Kidney epithelial cell (primary cell): Measurements from ENCODE around the gene PRR20D. TPM values are rescaled to one million over a fixed set of nuclear protein-coding genes. Genes with fewer than 3 reads are reported as not detected.
"Not testable (repeated sequence)": the region's sequence is repeated elsewhere in the genome, so short reads cannot be mapped to it uniquely, and the experiment has no call there.

Experiments used
- DNase-seq: peaks from one replicate; pipeline ENCODE4 v3.0.0-alpha.2; 2010; ENCODE audit warnings: low read depth
- H3K27me3 ChIP-seq: 2 replicates; pipeline ENCODE4 v1.6.0; 2011; ENCODE audit warnings: low read length; ENCODE audit not compliant: control insufficient read depth, insufficient read depth
- H3K36me3 ChIP-seq: 2 replicates; pipeline ENCODE4 v1.5.1; 2011; ENCODE audit warnings: low read length; ENCODE audit not compliant: control insufficient read depth, insufficient read depth
- H3K4me3 ChIP-seq: 2 replicates; pipeline ENCODE4 v1.5.1; 2011; ENCODE audit warnings: low read depth, mild to moderate bottlenecking, control low read depth, low read length
- CTCF ChIP-seq: IDR thresholded peaks from 2 replicates; pipeline ENCODE4 v1.5.1; 2011; ENCODE audit warnings: mild to moderate bottlenecking, moderate library complexity, low read length, control low read depth, inconsistent platforms; ENCODE audit not compliant: insufficient read depth, poor library complexity, severe bottlenecking
- total RNA-seq: library from RNA; depleted of rRNA; stranded (reverse); fragments of >200 nt; gene quantifications from 2 replicates; pipeline ENCODE4 v1.2.3, GENCODE V29; 2015

Gene PRR20D
- total RNA-seq, 1 donor from 2014 or later: not detected

GRCh38 chr13:57138988-57139387 is 21.4 kb upstream of the PRR20D start:
- DNase-seq: no peak
- Histone ChIP-seq H3K36me3 (no peaks in the 10 kb centered on the region), H3K4me3 (no peak overlapping the region), H3K27me3 (no peaks in the 10 kb centered on the region)
- no peak for TF ChIP-seq CTCF

GRCh38 chr13:57139781-57140180 is 20.7 kb upstream of the PRR20D start:
- H3K27me3 ChIP-seq, H3K4me3 ChIP-seq, H3K36me3 ChIP-seq, DNase-seq: not testable (repeated sequence)

DNA sequence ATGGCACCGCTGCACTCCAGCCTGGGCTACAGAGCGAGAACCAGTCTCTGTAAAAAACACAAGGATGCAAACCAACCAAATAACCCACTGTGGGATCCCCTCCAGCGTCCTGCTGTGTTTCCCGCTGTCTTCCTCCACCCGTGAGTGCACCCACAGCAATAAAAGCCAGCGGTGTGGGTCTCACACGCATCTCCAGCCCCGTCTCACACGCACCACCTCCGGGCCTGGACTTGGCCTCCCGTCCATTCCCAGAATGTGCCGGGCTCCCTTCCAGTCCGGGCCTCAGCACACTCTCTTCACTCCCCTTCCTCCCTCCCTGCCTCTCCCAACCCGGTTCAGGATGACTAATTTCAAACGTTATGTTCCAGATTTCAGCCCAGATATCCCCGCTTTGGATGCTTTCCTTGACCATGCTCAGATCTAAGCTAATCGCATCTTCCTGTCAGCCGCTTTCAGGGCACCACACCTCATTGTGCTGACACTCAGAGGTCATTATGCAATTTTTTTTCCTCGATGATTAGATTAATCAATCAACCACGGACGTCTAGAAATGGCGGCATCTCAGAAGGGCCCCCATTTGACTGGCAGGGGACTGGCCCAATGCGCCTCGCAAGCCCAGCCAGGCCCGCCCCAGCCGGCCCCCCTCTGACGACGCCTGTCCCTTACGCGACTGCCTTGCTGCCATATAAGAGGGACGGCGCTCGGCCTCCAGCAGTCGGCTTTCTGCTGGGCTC is 20.0 kb upstream of the PRR20D start, which contains the start of gene PRR20A:
Gene PRR20A, plus strand, starts transcription at position 684 of the 734 bp plus-strand sequence. CDS start 387 bp downstream, outside the sequence.
- not testable (repeated sequence) for DNase-seq, H3K27me3 ChIP-seq

GRCh38 chr13:57147188-57147587 is 13.2 kb upstream of the PRR20D start, which contains the start of gene PRR20B:
Gene PRR20B, plus strand, starts transcription at chr13:57147488. Its CDS starts 387 bp downstream, at chr13:57147875.
- H3K27me3 ChIP-seq, DNase-seq, H3K4me3 ChIP-seq, H3K36me3 ChIP-seq: not testable (repeated sequence)

More for the DNA sequence above, 20.0 kb upstream of the PRR20D start, which contains the start of gene PRR20A:
- not testable (repeated sequence) for H3K36me3 ChIP-seq, H3K4me3 ChIP-seq

GRCh38 chr13:57148106-57148505 is 12.3 kb upstream of the PRR20D start:
- not testable (repeated sequence) for H3K27me3 ChIP-seq, H3K36me3 ChIP-seq, H3K4me3 ChIP-seq, DNase-seq

DNA sequence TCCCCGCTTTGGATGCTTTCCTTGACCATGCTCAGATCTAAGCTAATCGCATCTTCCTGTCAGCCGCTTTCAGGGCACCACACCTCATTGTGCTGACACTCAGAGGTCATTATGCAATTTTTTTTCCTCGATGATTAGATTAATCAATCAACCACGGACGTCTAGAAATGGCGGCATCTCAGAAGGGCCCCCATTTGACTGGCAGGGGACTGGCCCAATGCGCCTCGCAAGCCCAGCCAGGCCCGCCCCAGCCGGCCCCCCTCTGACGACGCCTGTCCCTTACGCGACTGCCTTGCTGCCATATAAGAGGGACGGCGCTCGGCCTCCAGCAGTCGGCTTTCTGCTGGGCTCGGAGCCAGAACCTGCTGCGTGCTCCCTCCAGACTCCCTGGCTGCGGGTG is 6.7 kb upstream of the PRR20D start, which contains the start of gene PRR20C:
Gene PRR20C, plus strand, starts transcription at position 301 of the 400 bp plus-strand sequence. CDS start 387 bp downstream, outside the sequence.
- not testable (repeated sequence) for DNase-seq, H3K36me3 ChIP-seq, H3K4me3 ChIP-seq, H3K27me3 ChIP-seq

DNA sequence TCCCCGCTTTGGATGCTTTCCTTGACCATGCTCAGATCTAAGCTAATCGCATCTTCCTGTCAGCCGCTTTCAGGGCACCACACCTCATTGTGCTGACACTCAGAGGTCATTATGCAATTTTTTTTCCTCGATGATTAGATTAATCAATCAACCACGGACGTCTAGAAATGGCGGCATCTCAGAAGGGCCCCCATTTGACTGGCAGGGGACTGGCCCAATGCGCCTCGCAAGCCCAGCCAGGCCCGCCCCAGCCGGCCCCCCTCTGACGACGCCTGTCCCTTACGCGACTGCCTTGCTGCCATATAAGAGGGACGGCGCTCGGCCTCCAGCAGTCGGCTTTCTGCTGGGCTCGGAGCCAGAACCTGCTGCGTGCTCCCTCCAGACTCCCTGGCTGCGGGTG is 6.5 kb downstream of the PRR20D start, which contains the start of gene PRR20E:
Gene PRR20E, plus strand, starts transcription at position 301 of the 400 bp plus-strand sequence. CDS start 387 bp downstream, outside the sequence.
- not testable (repeated sequence) for H3K4me3 ChIP-seq, H3K36me3 ChIP-seq, DNase-seq, H3K27me3 ChIP-seq

- Histone ChIP-seq H3K4me3 (no peak overlapping the region), H3K27me3 (no peaks in the 10 kb centered on the region), H3K36me3 (no peaks in the 10 kb centered on the region)
- no peak for TF ChIP-seq CTCF
- DNase-seq: no peak
These were observed 31.2 kb downstream of the PRR20D start for GRCh38 chr13:57191667-57192066.

DNA sequence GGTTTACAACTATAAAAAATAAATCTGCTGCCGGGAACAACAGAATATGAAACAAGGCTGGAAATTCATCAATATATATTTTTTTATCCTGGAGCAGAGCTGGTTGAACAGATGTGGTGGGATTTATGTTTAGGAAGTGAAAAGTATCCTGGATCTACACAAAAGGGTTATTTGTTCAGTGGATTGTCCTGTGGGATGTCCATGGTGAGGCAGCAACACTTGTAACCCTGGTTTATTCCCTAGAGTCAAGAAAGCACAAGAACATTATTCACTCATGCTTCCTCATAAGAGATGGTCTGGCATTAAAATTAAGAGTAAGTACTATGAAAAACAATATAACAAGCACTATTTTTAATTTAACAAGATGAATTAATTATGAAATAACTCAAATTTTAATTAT is 52.6 kb downstream of the PRR20D start:
- H3K4me3 ChIP-seq: no peak overlapping the region
- H3K36me3 ChIP-seq: no peaks in the 10 kb centered on the region
- no peak for DNase-seq

More for the DNA sequence above, 52.6 kb downstream of the PRR20D start:
- no peaks in the 10 kb centered on the region for H3K27me3 ChIP-seq
- no peak for TF ChIP-seq CTCF
